ENCODE results near the gene PRR22. TPM values are rescaled to one million over a fixed set of nuclear protein-coding genes. Genes with fewer than 3 reads are reported as not detected.

The PRR22 gene
- total RNA-seq, 4 donors from 2014 or later, result 0.19 to 1.2 (median 1.0) TPM

Other genes with a start within 250 kb of the PRR22 start
- 1 to 10 TPM in 1 of 4 donors, under 1 TPM in 2, not detected in 1; 0.17 to 2.9 (median 0.33) TPM for gene TINCR, start 216.8 kb downstream of the PRR22 start, total RNA-seq
- gene SAFB2, start 162.0 kb downstream of the PRR22 start, total RNA-seq, result 10 to 100 TPM; 31.1 to 57.8 (median 42.7) TPM
- gene SAFB, start 161.7 kb downstream of the PRR22 start, total RNA-seq, result 10 to 100 TPM; 48.4 to 96.2 (median 75.7) TPM
- gene MICOS13, start 104.2 kb downstream of the PRR22 start, total RNA-seq, result 10 to 100 TPM; 46.4 to 70.0 (median 59.3) TPM
- 10 to 100 TPM; 15.0 to 21.8 (median 17.8) TPM for gene HSD11B1L, start 103.7 kb downstream of the PRR22 start, total RNA-seq
- gene RPL36, start 94.5 kb downstream of the PRR22 start, total RNA-seq, result 100 to 1,000 TPM; 461 to 719 (median 614) TPM
- gene LONP1, start 64.6 kb downstream of the PRR22 start, total RNA-seq, result 10 to 100 TPM; 49.0 to 70.4 (median 54.3) TPM
- under 1 TPM in 1 of 4 donors, not detected in 3; 0.19 TPM for gene CATSPERD, start 64.1 kb downstream of the PRR22 start, total RNA-seq
- 10 to 100 TPM; 20.3 to 34.1 (median 27.3) TPM for gene DUS3L, start 6.4 kb upstream of the PRR22 start, total RNA-seq
- 10 to 100 TPM; 12.9 to 53.0 (median 29.5) TPM for gene NRTN, start 20.3 kb upstream of the PRR22 start, total RNA-seq
- under 1 TPM in 1 of 4 donors, not detected in 3; 0.17 TPM for gene FUT6, start 55.0 kb upstream of the PRR22 start, total RNA-seq
- under 1 TPM in 1 of 4 donors, not detected in 3; 0.57 TPM for gene FUT3, start 66.7 kb upstream of the PRR22 start, total RNA-seq
- gene FUT5, start 85.8 kb upstream of the PRR22 start, total RNA-seq, result not detected
- gene NDUFA11, start 119.0 kb upstream of the PRR22 start, total RNA-seq, result 100 to 1,000 TPM; 292 to 378 (median 314) TPM
- gene VMAC, start 120.1 kb upstream of the PRR22 start, total RNA-seq, result 10 to 100 TPM in 1 of 4 donors, 1 to 10 TPM in 3; 5.0 to 12.5 (median 7.6) TPM
- 10 to 100 TPM in 3 of 4 donors, 1 to 10 TPM in 1; 5.5 to 16.1 (median 15.2) TPM for gene CAPS, start 129.5 kb upstream of the PRR22 start, total RNA-seq
- gene RANBP3, start 193.4 kb upstream of the PRR22 start, total RNA-seq, result 100 to 1,000 TPM in 2 of 4 donors, 10 to 100 TPM in 2; 92.2 to 127 (median 102) TPM

Data from esophagus muscularis mucosa (tissue), 4 donors.